Measurements from ENCODE around the gene GALNT17.

GRCh38 chr7:71716690-71717089 is 584.7 kb downstream of the GALNT17 start:
- no peak for TF ChIP-seq CTCF (IDR thresholded peaks at IDR 0.05)
- TF ChIP-seq POLR2A (IDR thresholded peaks at IDR 0.05): no peak
